NB4 (cell line): ENCODE results near the gene GALM.

Experiments used
- POLR2A ChIP-seq: IDR thresholded peaks from 2 replicates; pipeline ENCODE4 v1.6.1; 2011; ENCODE audit warnings: mild to moderate bottlenecking; ENCODE audit not compliant: insufficient read length; ENCODE audit errors: extremely low read depth
- TF ChIP-seq, protein P1 (sequence below): IDR thresholded peaks from one replicate; pipeline ENCODE4 v1.5.1; 2012; ENCODE audit warnings: low read depth, low read length
- TF ChIP-seq, protein P2 (sequence below): IDR thresholded peaks from 2 replicates; pipeline ENCODE4 v1.6.1; 2011; ENCODE audit warnings: low read depth, low read length

DNA sequence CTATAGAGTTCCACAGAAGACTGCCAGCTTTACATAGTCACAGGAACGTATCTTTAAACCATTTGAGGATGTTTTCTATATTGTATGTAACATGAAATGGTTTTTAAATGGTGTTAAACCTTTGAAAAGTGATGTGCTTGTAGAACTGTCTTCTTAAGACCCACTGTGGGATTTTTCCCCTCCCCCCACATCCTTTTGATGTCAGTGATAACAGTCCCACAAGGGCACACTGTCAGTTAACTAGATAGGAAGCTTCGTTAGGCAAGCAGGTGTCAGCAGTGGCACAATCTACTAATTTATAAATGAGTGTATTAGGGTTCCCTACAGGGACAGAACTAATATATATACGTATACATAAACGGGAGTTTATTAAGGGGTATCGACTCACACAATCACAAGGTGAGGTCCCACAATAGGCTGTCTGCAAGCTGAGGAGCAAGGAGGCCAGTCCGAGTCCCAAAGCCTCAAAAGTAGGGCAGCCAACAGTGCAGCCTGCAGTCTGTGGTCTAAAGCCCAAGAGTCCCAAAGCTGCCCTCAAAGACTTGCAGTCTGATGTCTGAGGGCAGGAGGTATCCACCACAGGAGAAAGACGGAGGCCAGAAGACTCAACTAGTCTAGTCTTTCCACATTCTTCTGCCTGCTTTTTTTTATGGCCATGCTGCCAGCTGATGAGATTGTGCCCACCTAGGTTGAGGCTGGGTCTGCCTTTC, 39.4 kb upstream of the GALM start:
- TF ChIP-seq, protein P1, sequence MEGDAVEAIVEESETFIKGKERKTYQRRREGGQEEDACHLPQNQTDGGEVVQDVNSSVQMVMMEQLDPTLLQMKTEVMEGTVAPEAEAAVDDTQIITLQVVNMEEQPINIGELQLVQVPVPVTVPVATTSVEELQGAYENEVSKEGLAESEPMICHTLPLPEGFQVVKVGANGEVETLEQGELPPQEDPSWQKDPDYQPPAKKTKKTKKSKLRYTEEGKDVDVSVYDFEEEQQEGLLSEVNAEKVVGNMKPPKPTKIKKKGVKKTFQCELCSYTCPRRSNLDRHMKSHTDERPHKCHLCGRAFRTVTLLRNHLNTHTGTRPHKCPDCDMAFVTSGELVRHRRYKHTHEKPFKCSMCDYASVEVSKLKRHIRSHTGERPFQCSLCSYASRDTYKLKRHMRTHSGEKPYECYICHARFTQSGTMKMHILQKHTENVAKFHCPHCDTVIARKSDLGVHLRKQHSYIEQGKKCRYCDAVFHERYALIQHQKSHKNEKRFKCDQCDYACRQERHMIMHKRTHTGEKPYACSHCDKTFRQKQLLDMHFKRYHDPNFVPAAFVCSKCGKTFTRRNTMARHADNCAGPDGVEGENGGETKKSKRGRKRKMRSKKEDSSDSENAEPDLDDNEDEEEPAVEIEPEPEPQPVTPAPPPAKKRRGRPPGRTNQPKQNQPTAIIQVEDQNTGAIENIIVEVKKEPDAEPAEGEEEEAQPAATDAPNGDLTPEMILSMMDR: no peak
- TF ChIP-seq, protein P2, sequence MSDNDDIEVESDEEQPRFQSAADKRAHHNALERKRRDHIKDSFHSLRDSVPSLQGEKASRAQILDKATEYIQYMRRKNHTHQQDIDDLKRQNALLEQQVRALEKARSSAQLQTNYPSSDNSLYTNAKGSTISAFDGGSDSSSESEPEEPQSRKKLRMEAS: no peak
- TF ChIP-seq POLR2A: no peak
